Raji (cell line): ENCODE data around the gene TPGS2.

Source experiments
- POLR2A ChIP-seq: IDR thresholded peaks from 2 replicates; pipeline ENCODE4 v1.6.1; 2011; ENCODE audit warnings: low read depth, low read length, control low read depth; ENCODE audit not compliant: insufficient read depth

Gene TPGS2

GRCh38 chr18:36831139-36831538 lies 2.3 kb upstream of the TPGS2 start:
- TF ChIP-seq POLR2A: no peak

- TF ChIP-seq POLR2A: no peak
Observed at GRCh38 chr18:36830158-36830495, 1.3 kb upstream of the TPGS2 start.

- TF ChIP-seq POLR2A: no peak
Observed at GRCh38 chr18:36829362-36830157, 758 bp upstream of the TPGS2 start.

DNA sequence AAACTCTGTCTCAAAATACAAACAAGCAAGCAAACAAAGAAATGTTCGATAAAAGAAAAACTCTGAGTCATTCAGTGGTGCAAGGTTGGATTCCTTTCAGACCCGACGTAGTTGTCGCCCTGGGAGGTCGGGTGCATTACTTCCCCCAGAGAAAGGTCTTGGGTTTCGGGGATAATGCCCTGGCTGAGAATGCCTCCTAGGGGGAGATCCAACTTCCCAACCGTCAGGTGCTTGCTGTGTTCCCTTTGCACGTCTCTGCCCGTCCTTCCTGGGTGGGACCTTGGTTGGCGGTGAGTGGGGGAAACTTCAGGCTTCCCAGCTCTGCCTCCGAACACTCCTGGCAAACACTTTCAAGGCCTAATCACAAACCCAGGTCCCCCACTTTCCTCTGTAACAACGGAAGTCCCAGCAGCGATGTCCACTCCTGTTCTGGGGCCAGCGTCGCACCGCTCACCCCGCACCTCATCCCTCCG lies 609 bp downstream of the TPGS2 start:
- no peak for TF ChIP-seq POLR2A

- no peak for TF ChIP-seq POLR2A
Observed at GRCh38 chr18:36826556-36826955, 2.2 kb downstream of the TPGS2 start.

DNA sequence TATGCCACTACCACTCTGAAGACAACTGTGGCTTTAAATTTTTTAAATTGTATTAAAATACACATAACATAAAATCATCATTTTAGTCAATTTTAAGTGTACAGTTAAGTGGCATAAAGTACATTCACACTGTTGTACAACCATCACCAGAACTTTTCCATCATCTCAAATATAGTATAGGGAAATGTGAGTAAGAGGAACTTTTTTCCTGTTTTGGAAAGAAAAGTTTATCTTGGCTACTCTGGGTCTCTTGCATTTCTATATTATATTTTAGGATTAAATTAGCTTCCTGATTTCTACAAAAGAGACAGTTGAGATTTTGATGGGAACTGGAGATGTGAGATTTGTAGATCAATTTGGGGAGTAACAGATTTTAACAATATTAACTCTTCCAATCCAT lies 3.3 kb downstream of the TPGS2 start:
- TF ChIP-seq POLR2A: no peak

- no peak for TF ChIP-seq POLR2A
Observed at GRCh38 chr18:36821681-36822080, 7.1 kb downstream of the TPGS2 start.

DNA sequence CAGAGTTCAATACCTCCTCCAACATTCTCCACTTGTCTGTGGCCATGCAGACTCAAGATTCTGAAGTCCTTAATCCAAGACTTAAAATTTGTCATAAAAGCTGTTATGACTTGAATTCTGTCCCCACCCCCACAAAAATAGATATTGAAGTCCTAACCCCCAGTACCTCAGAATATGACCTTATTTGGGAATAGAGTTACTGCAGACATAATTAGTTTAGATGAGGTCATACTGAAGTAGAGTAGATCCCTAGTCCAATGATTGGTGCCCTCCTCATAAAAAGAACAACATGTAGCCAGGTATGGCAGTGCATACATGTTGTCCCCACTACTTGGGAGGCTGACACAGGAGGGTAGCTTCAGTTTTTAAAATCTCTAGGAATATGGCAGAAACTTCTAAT lies 9.2 kb downstream of the TPGS2 start:
- TF ChIP-seq POLR2A: no peak

- TF ChIP-seq POLR2A: no peak
Observed at GRCh38 chr18:36818652-36819051, 10.2 kb downstream of the TPGS2 start.

- TF ChIP-seq POLR2A: no peak
Observed at GRCh38 chr18:36817039-36817438, 11.8 kb downstream of the TPGS2 start.

DNA sequence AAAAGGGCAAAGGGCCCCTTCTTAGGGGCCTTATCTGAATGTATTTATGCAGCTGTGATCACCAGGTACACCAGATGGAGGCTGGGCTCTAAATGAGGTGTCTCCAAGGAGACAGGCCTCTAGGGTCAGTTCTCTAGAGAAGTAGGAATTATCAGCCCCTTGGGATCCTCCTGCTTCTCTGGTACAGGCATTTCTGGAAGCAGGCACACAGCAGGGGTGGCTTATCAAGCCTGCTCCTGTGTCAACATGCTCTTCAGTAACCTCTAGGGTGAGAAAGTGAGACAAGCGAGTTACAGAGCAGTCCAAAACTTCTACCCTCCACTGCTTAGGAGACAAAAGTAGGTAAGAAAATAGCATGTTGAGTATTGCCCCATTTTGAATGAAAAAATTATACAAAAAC lies 13.8 kb downstream of the TPGS2 start:
- no peak for TF ChIP-seq POLR2A

- no peak for TF ChIP-seq POLR2A
Observed at GRCh38 chr18:36813824-36814223, 15.0 kb downstream of the TPGS2 start.

DNA sequence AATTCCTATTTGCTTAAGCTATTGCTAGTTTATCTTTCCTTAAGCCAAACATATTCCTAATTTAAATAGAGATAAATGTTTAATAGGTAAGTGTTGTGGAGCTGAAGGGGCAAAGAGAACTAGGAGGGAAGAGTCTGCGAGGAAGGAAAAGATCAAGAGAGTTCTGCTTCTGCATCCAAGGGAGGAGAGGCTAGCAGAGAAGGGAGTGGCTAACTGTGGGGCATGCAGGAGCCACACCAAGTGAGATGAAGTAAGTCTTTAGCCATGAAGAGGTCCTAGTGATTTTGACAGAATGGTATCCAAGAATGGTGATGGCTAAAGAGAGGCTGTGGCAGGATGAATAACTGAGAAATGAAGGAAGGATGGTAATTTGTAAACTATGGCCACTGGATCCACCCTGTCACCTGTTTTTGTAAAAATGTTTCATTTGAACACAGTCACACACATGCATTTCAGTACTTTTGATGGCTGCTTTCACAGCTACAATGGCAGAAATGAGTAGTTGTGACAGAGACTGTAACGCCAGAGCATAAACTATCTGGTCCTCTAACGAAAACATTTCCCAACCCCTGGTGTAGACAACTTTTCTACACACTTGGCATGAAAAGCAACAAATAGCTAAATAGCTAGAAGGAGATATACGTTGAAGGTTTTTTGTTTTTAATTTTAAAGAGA lies 15.6 kb downstream of the TPGS2 start:
- TF ChIP-seq POLR2A: no peak

DNA sequence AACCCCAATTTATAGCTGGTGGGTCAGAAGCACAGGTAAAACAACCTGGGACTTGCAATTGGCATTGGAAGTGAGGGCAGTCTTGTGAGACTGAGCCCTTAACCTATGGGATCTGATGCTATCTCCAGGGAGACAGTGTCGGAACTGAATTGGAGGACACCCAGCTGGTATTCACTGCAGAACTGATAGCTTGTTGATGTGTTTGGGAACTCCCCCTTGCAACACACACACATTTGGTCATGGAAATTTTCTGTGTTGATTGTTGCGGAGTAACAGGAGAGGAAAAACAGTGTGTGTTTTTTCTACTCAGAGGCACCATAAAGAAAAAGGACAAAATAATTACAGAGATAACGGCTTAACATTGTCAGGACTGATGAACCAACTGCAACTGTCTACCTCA lies 16.1 kb downstream of the TPGS2 start:
- no peak for TF ChIP-seq POLR2A

DNA sequence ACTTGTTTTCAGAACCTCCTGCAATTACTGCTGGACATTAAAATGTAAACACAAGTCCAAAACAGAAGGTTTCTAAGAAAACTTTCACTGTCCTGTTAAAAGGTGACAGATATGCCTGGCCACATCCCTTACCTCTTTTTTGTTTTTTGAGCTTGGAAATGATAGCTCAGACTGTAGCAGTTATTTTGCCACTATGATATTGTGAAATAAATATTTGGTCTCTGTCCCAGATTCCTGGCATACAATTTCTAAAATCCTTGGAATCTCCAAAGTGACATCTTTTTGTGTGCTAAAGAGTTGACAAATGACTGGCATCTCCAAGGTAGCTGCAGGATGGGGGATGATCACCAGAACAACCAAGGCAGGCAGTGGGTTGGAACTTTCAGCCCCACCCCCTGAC lies 16.8 kb downstream of the TPGS2 start:
- TF ChIP-seq POLR2A: no peak

DNA sequence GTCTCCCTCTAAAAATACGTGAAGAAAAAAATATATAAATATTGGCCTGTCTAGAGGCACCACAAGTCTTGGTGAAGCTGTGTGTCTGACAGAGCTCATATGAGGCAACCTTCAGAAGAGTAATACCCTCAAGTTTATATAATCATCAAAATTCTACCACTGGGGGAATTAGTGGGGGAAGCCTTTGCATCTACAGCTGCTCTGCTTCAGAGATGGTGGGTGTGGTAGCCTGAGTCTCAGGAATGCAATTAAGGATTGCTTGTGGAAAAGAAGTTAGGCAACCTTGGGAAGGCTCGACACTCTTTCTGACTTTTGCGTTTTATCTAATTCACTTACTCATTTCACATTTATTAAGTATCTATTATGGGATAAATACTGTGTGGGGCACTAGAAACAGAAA lies 17.4 kb downstream of the TPGS2 start:
- no peak for TF ChIP-seq POLR2A
